Omental fat pad (tissue), 4 donors: ENCODE results near the gene TGFB2. TPM values are rescaled to one million over a fixed set of nuclear protein-coding genes. Genes with fewer than 3 reads are reported as not detected.

Experiments
- ATAC-seq: fragments of 150-250 bp; one replicate; pipeline ENCODE4 v1.9.1; 2016; ENCODE audit warnings: mild to moderate bottlenecking, moderate library complexity; ENCODE audit not compliant: low FRiP score
- DNase-seq: peaks from one replicate; pipeline ENCODE4 v3.0.0-alpha.2; 2019; ENCODE audit warnings: low spot score
- CTCF ChIP-seq, 3 donors: fragments of 450-650 bp; IDR thresholded peaks; one replicate each; pipeline ENCODE4 v1.5.1; 2016 to 2017; ENCODE audit warnings: antibody characterized with exemption in 3 of 3, mild to moderate bottlenecking in 3 of 3, moderate library complexity in 2 of 3
- total RNA-seq, 4 donors: library from RNA; depleted of rRNA; stranded (reverse); fragments of >200 nt; gene quantifications; one replicate each; pipeline ENCODE4 v1.1.0, GENCODE V29; 2016

TGFB2 gene
- total RNA-seq, 4 donors from 2014 or later, result 3.1 to 9.1 (median 4.1) TPM

- no peak for TF ChIP-seq CTCF (IDR thresholded peaks at IDR 0.05)
- DNase-seq (no peak), ATAC-seq (no peak)
Observed at GRCh38 chr1:218403300-218403699, 58.2 kb downstream of the TGFB2 start.

DNA sequence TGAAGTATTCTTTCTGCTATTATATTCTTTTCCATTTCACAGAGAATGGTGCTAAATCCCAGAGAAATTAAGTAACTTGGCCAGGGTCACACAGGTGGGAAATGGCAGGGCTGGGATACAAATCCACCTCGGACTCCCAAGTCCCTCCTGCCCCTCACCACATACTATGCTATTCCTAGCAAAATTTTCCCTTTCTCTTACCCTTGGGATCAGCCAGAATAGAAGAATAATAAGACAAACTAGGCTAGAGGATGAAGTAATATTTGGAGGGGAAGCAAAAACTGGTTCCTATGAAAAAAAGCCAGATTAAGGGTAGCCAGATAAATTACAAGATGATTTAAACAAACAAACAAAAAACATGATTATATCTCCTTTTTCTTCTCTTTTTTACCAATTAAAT is 62.5 kb downstream of the TGFB2 start:
- no peak for TF ChIP-seq CTCF (IDR thresholded peaks at IDR 0.05)
- DNase-seq, result no peak
- ATAC-seq, result no peak

GRCh38 chr1:218408135-218408534 is 63.0 kb downstream of the TGFB2 start:
- ATAC-seq, result no peak

GRCh38 chr1:218408942-218409341 is 63.8 kb downstream of the TGFB2 start:
- TF ChIP-seq CTCF (IDR thresholded peaks at IDR 0.05), result no peak
- no peak for ATAC-seq
- no peak for DNase-seq

More at GRCh38 chr1:218408135-218408534, 63.0 kb downstream of the TGFB2 start:
- no peak for TF ChIP-seq CTCF (IDR thresholded peaks at IDR 0.05)
- DNase-seq, result no peak

GRCh38 chr1:218409946-218410510 is 64.9 kb downstream of the TGFB2 start:
- ATAC-seq, result no peak
- TF ChIP-seq CTCF (IDR thresholded peaks at IDR 0.05), result no peak

DNA sequence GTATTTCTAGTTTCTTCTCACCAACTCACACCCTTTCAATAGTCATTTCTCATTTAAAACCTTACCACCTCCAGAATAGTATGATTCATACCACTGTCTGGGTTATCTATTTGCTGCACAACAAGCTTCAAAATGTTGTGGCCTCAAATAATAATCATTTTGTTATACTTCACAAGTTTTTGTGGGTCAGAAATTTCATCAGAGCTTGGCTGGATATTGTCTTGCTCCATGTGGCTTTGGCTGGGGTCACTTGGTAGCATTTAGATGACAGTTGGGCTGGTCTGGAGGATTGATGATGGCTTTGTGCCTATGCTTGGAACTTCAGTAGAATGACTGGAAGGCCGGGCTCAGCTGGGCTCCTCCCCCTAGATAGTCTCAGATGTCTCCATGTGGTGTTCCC is 66.0 kb downstream of the TGFB2 start:
- DNase-seq (no peak), ATAC-seq (no peak)
- TF ChIP-seq CTCF (IDR thresholded peaks at IDR 0.05), result no peak

More at GRCh38 chr1:218409946-218410510, 64.9 kb downstream of the TGFB2 start:
- DNase-seq, result no peak

DNA sequence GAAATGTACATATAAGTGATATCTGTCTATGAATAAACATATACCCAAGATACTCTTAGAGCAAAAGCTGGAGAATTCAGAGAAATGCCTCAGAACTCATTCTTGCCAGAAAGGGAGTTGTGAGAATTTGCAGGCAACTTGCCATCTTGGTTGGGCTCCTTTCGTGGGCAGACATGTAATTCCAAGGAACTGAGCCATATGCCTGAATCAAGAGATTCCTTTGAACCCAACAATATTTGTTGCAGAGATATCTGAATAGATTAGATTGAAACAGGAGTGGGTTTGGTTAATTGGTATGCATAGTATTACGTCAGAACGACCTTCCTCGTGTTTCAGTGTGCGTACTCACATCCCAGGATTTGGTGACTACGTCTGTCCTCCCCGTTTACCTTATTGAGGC is 67.0 kb downstream of the TGFB2 start:
- DNase-seq (no peak), ATAC-seq (peak; percentile 5)
- TF ChIP-seq CTCF (IDR thresholded peaks at IDR 0.05), result no peak
